K562 (cell line): ENCODE measurements around the gene PATJ. TPM values are rescaled to one million over a fixed set of nuclear protein-coding genes. Genes with fewer than 3 reads are reported as not detected.

Experiments used
- ATAC-seq: fragments of 200-7000 bp; cut with Tn5 transposase; 3 replicates; pipeline ENCODE4 v1.9.1; 2020; ENCODE audit warnings: moderate library complexity
- BruUV-seq: library from RNA; stranded (reverse); fragments of 400-500 nt; replicated peaks from 2 replicates; lab custom pipeline; 2021; lab: Mats Ljungman, UMichigan
- CTCF ChIA-PET: fragments of 300-600 bp; formaldehyde crosslinking; extraction: SDS; loops from one replicate; lab custom pipeline; 2021; ENCODE audit warnings: low intra/inter-chr PET ratio; lab: Yijun Ruan, JAX
- POLR2A ChIA-PET: fragments of 300-600, 350-650 bp; sonication (Branson Sonifier 250); formaldehyde crosslinking; extraction: SDS; loops from one replicate; lab custom pipeline; 2021; ENCODE audit warnings: antibody characterized with exemption, inconsistent platforms; lab: Yijun Ruan, JAX
- DNase-seq, 4 experiments: peaks; one replicate each; pipeline versions ENCODE4 v3.0.0 to v3.0.0-alpha.2; 2011 to 2018; ENCODE audit warnings: low spot score in 3 of 4, mixed read lengths in 3 of 4; ENCODE audit errors: extremely low read depth in 1 of 4
- FAIRE-seq: peaks from 2 replicates; lab custom pipeline; 2011; peaks lifted over from hg19 to GRCh38; lab: Jason Lieb, UNC
- H2AFZ ChIP-seq: 2 replicates; pipeline ENCODE4 v1.6.0; 2011; ENCODE audit warnings: low read depth, low read length, control low read depth, inconsistent platforms
- H3K27ac ChIP-seq: fragments of 200-600 bp; 3 replicates; pipeline ENCODE4 v1.8.0; 2011; ENCODE audit warnings: low read depth, mild to moderate bottlenecking, control low read depth, inconsistent platforms, low read length, moderate library complexity, mixed read lengths; ENCODE audit errors: extremely low read depth
- H3K27me3 ChIP-seq, 2 experiments: fragments of 300-600 bp in 1 of 2; 2 replicates in 1 of 2; 3 replicates in 1 of 2; pipeline versions ENCODE4 v1.6.0 to v1.8.0; 2011; ENCODE audit warnings: inconsistent platforms in 2 of 2, low read length in 2 of 2, mild to moderate bottlenecking in 1 of 2, mixed read lengths in 1 of 2, moderate library complexity in 1 of 2; ENCODE audit not compliant: control insufficient read depth in 2 of 2, insufficient read depth in 2 of 2
- H3K36me3 ChIP-seq: fragments of 300-600 bp; 3 replicates; pipeline ENCODE4 v1.8.0; 2011; ENCODE audit warnings: mild to moderate bottlenecking, low read length, inconsistent platforms; ENCODE audit not compliant: control insufficient read depth, insufficient read depth
- H3K4me1 ChIP-seq, 2 experiments: fragments of 200-600 bp in 1 of 2; replicated peaks in 1 of 2; 2 replicates in 1 of 2; 3 replicates in 1 of 2; pipeline versions ENCODE4 v1.5.1 to v1.8.0; 2011; ENCODE audit warnings: inconsistent platforms in 2 of 2, low read length in 2 of 2, mild to moderate bottlenecking in 1 of 2, mixed read lengths in 1 of 2, moderate library complexity in 1 of 2; ENCODE audit not compliant: control insufficient read depth in 2 of 2, insufficient read depth in 2 of 2
- H3K4me2 ChIP-seq: 2 replicates; pipeline ENCODE4 v1.6.1; 2011; ENCODE audit warnings: low read length, control low read depth, inconsistent platforms, mixed read lengths; ENCODE audit not compliant: insufficient read depth
- H3K4me3 ChIP-seq: fragments of 200-600 bp; sonication (generic), shearing (Covaris generic); 2 replicates; pipeline ENCODE4 v1.5.1; 2016; ENCODE audit warnings: control low read depth, inconsistent platforms
- H3K79me2 ChIP-seq: fragments of 200-600 bp; 3 replicates; pipeline ENCODE4 v1.8.0; 2011; ENCODE audit warnings: low read length, inconsistent platforms; ENCODE audit not compliant: control insufficient read depth, insufficient read depth
- H3K9ac ChIP-seq, 2 experiments: 2 replicates each; pipeline versions ENCODE4 v1.6.0 to v1.6.1; 2011; ENCODE audit warnings: low read depth in 2 of 2, low read length in 2 of 2, control low read depth in 1 of 2, inconsistent platforms in 1 of 2, mild to moderate bottlenecking in 1 of 2, mixed read lengths in 1 of 2; ENCODE audit not compliant: insufficient read depth in 1 of 2
- H3K9me1 ChIP-seq: one replicate; pipeline ENCODE4 v1.6.0; 2011; ENCODE audit warnings: inconsistent platforms, mild to moderate bottlenecking, low read length, moderate library complexity; ENCODE audit not compliant: control insufficient read depth, insufficient read depth
- H3K9me3 ChIP-seq: replicated peaks from 2 replicates; pipeline ENCODE4 v1.5.1; 2011; ENCODE audit warnings: low read depth, low read length, inconsistent platforms; ENCODE audit not compliant: control insufficient read depth, insufficient read depth
- H4K20me1 ChIP-seq: replicated peaks from 2 replicates; pipeline ENCODE4 v1.6.1; 2011; ENCODE audit warnings: low read length, inconsistent platforms, mixed read lengths; ENCODE audit not compliant: control insufficient read depth, insufficient read depth
- ELK3 ChIP-seq: fragments of 450-650 bp; formaldehyde crosslinking; IDR thresholded peaks from 2 replicates; pipeline ENCODE4 v1.4.0; 2020; ENCODE audit warnings: mild to moderate bottlenecking
- ETV1 ChIP-seq: fragments of 450-650 bp; conservative IDR thresholded peaks from 2 replicates; pipeline ENCODE4 v1.6.1; 2016; ENCODE audit warnings: missing genetic modification characterization, control low read depth, low read depth, missing compliant biosample characterization
- GTF2E2 ChIP-seq: fragments of 200-800 bp; sonication (Bioruptor generic); IDR thresholded peaks from 2 replicates; pipeline ENCODE4 v1.6.1; 2016; ENCODE audit warnings: missing genetic modification characterization, missing compliant biosample characterization
- LEF1 ChIP-seq: fragments of 450-650 bp; IDR thresholded peaks from 2 replicates; pipeline ENCODE4 v1.6.1; 2016; ENCODE audit warnings: mild to moderate bottlenecking
- MAZ ChIP-seq, 2 experiments: fragments of 450-650 bp in 1 of 2; sonication (generic) in 1 of 2; formaldehyde crosslinking; IDR thresholded peaks in 1 of 2; conservative IDR thresholded peaks in 1 of 2; 2 replicates each; pipeline versions ENCODE4 v1.4.0 to v1.5.0; 2020; ENCODE audit warnings: mild to moderate bottlenecking in 1 of 2, missing genetic modification reagents in 1 of 2
- PHF21A ChIP-seq: fragments of 450-650 bp; IDR thresholded peaks from 2 replicates; pipeline ENCODE4 v1.6.1; 2017; ENCODE audit warnings: low read depth, borderline replicate concordance
- RBM25 ChIP-seq: fragments of 200-400 bp; formaldehyde crosslinking; IDR thresholded peaks from 2 replicates; pipeline ENCODE4 v1.6.1; 2018; ENCODE audit warnings: low read length, low read depth, moderate library complexity; ENCODE audit not compliant: severe bottlenecking
- ZHX1 ChIP-seq: fragments of 150-350 bp; conservative IDR thresholded peaks from 2 replicates; pipeline ENCODE4 v1.6.1; 2014; ENCODE audit warnings: low read length
- WGBS: fragments of 100-300 bp; shearing (Covaris generic); methylation state at CpG from one replicate; pipeline ENCODE4 v1.1.6; 2016; ENCODE audit warnings: low coverage, mixed read lengths; ENCODE audit not compliant: insufficient coverage; ENCODE audit errors: missing lambda C conversion rate; 5-methylcytosine and 5-hydroxymethylcytosine counted together
- in situ Hi-C: fragments of 300-500 bp; cut with MboI; formaldehyde crosslinking; loops from 4 replicates; pipeline ENCODE4 v1.15.0; 2018; ENCODE audit warnings: inconsistent platforms, mixed read lengths
- intact Hi-C: fragments of 100-400 bp; cut with micrococcal nuclease; formaldehyde crosslinking; loops from 2 replicates; pipeline ENCODE4 v1.14.2; 2022
- polyA plus RNA-seq, 8 experiments: library from polyadenylated mRNA; depleted of rRNA in 4 of 8; stranded (reverse) in 5 of 8; unstranded in 3 of 8; fragments of >200 nt; fragmentation: Nextera tagmentation in 2 of 8; fragmentation: Illumina TruSeq in 1 of 8; extraction: Ambion mirVana in 2 of 8; extraction: Trizol in 1 of 8; gene quantifications; 2 replicates each; pipeline versions ENCODE4 v1.2.1 to v1.2.3, GENCODE V29; 2011 to 2014; ENCODE audit warnings: inconsistent platforms in 1 of 8, missing spikeins in 1 of 8
- total RNA-seq, 7 experiments: library from RNA; depleted of rRNA in 6 of 7; stranded (reverse); fragments of >200 nt in 6 of 7; fragmentation: Illumina TruSeq in 2 of 7; extraction: Trizol in 2 of 7; gene quantifications; 2 replicates each; pipeline versions ENCODE4 v1.2.1 to v1.2.3, GENCODE V29; 2011 to 2021; ENCODE audit warnings: low replicate concordance in 1 of 7
- TF ChIP-seq, protein P1 (sequence below): conservative IDR thresholded peaks from 2 replicates; pipeline ENCODE4 v1.6.1; 2011; ENCODE audit warnings: low read depth, mild to moderate bottlenecking, low read length; ENCODE audit not compliant: control insufficient read depth
- TF ChIP-seq, protein P2 (sequence below): sonication (generic); formaldehyde crosslinking; IDR thresholded peaks from 2 replicates; pipeline ENCODE4 v1.8.1; 2022; ENCODE audit warnings: missing genetic modification reagents
- TF ChIP-seq, protein P3 (sequence below): fragments of 200-800 bp; sonication (Bioruptor generic); IDR thresholded peaks from 2 replicates; pipeline ENCODE4 v1.6.1; 2017; ENCODE audit warnings: missing genetic modification characterization, missing compliant biosample characterization

The PATJ gene
- total and polyA plus RNA-seq, 9 of the 15 experiments (the other 6 are each of a cell fraction or from before 2014, with no cell fraction given) = 0.22 TPM; not detected in 8

DNA sequence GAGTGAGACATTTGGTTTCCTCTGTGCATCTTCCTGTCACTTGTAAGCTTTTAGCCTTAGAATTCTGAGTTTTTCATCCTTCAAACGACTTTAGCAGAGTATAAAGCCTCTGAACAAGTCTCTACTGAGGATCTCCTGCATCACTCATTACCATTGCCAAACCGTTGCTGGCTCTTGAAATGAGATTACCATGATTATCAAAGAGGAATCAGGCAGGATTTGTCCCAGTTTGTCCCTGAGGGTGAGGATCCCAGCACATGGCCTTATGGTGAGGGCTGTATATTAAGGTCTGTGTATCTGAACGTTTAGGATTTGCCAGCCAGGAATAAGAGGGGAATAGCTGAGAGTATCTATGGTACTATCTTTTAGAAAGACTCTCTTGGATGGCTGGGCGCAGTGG, 282.9 kb downstream of the PATJ start:
- in situ Hi-C loops = no loop called here
- H3K27ac ChIP-seq = no peak overlapping the region
- no peak for TF ChIP-seq LEF1
- no peak for TF ChIP-seq GTF2E2 (tag)
- TF ChIP-seq, protein P1, sequence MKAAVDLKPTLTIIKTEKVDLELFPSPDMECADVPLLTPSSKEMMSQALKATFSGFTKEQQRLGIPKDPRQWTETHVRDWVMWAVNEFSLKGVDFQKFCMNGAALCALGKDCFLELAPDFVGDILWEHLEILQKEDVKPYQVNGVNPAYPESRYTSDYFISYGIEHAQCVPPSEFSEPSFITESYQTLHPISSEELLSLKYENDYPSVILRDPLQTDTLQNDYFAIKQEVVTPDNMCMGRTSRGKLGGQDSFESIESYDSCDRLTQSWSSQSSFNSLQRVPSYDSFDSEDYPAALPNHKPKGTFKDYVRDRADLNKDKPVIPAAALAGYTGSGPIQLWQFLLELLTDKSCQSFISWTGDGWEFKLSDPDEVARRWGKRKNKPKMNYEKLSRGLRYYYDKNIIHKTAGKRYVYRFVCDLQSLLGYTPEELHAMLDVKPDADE = no peak
- no peak for TF ChIP-seq RBM25
- TF ChIP-seq ZHX1 = no peak
- no peak for TF ChIP-seq ELK3 (CRISPR knock-in tag)
- TF ChIP-seq MAZ (CRISPR knock-in tag; conservative IDR thresholded peaks at IDR 0.05 in 1 of 2, IDR thresholded peaks at IDR 0.05 in 1 of 2) = no peak
- TF ChIP-seq, protein P2, sequence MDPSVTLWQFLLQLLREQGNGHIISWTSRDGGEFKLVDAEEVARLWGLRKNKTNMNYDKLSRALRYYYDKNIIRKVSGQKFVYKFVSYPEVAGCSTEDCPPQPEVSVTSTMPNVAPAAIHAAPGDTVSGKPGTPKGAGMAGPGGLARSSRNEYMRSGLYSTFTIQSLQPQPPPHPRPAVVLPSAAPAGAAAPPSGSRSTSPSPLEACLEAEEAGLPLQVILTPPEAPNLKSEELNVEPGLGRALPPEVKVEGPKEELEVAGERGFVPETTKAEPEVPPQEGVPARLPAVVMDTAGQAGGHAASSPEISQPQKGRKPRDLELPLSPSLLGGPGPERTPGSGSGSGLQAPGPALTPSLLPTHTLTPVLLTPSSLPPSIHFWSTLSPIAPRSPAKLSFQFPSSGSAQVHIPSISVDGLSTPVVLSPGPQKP (CRISPR knock-in tag) = no peak
- TF ChIP-seq, protein P3, sequence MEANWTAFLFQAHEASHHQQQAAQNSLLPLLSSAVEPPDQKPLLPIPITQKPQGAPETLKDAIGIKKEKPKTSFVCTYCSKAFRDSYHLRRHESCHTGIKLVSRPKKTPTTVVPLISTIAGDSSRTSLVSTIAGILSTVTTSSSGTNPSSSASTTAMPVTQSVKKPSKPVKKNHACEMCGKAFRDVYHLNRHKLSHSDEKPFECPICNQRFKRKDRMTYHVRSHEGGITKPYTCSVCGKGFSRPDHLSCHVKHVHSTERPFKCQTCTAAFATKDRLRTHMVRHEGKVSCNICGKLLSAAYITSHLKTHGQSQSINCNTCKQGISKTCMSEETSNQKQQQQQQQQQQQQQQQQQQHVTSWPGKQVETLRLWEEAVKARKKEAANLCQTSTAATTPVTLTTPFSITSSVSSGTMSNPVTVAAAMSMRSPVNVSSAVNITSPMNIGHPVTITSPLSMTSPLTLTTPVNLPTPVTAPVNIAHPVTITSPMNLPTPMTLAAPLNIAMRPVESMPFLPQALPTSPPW = no peak
- TF ChIP-seq PHF21A = no peak
- no peak for TF ChIP-seq ETV1 (tag)

More for the DNA sequence above, 282.9 kb downstream of the PATJ start:
- Histone ChIP-seq H3K9me3 (no peaks in the 10 kb centered on the region), H3K4me3 (no peak overlapping the region), H3K36me3 (no peaks in the 10 kb centered on the region), H3K79me2 (no peaks in the 10 kb centered on the region), H2AFZ (no peak overlapping the region), H3K4me2 (no peak overlapping the region), H4K20me1 (no peaks in the 10 kb centered on the region), H3K9me1 (no peaks in the 10 kb centered on the region), H3K9ac (no peak overlapping the region), H3K27me3 (no peaks in the 10 kb centered on the region), H3K4me1 (no peaks in the 10 kb centered on the region)
- BruUV-seq = no TSS peak
- DNase-seq = no peak
- intact Hi-C loops = no loop called here
- no peak for FAIRE-seq
- POLR2A ChIA-PET = interaction anchor here (0.6 kb wide), 1 partner anchor 64 kb away, joined by 3 read pairs; no protein-coding TSS in a partner anchor
- CTCF ChIA-PET = no interaction called here
- 0% methylated on average over 4 of the region's 4 CpGs for WGBS
- no peak for ATAC-seq
